Heart left ventricle (tissue), 16 donors: ENCODE measurements around the gene SMYD4. TPM values are rescaled to one million over a fixed set of nuclear protein-coding genes. Genes with fewer than 3 reads are reported as not detected.

Experiments used
- ATAC-seq, 4 donors: fragments of 200-7000 bp; cut with Tn5 transposase; one replicate each; pipeline ENCODE4 v1.9.1; 2020 to 2022; ENCODE audit warnings: moderate library complexity in 4 of 4, mild to moderate bottlenecking in 3 of 4, moderate number of reproducible peaks in 1 of 4
- DNase-seq, 5 donors: peaks; one replicate each; pipeline ENCODE4 v3.0.0-alpha.2; 2020
- H3K27ac ChIP-seq, 12 donors: fragments of 200-600 bp; sonication (generic) in 4 of 12; one replicate each; pipeline versions ENCODE4 v1.5.0 to v1.8.0; 2016 to 2022; ENCODE audit warnings: mild to moderate bottlenecking in 2 of 12
- H3K27me3 ChIP-seq, 9 donors: fragments of 200-600 bp; sonication (generic) in 2 of 9; one replicate each; pipeline versions ENCODE4 v1.5.1 to v1.8.0; 2016 to 2022; ENCODE audit warnings: mild to moderate bottlenecking in 3 of 9
- H3K36me3 ChIP-seq, 9 donors: fragments of 200-600 bp; sonication (generic) in 2 of 9; one replicate each; pipeline versions ENCODE4 v1.5.0 to v1.8.0; 2018 to 2022; ENCODE audit warnings: mild to moderate bottlenecking in 2 of 9
- H3K4me1 ChIP-seq, 12 donors: fragments of 200-600 bp; sonication (generic) in 4 of 12; one replicate each; pipeline versions ENCODE4 v1.5.0 to v1.8.0; 2016 to 2022; ENCODE audit warnings: mild to moderate bottlenecking in 3 of 12
- H3K4me3 ChIP-seq, 12 donors: fragments of 200-600 bp; sonication (generic) in 4 of 12; one replicate each; pipeline versions ENCODE4 v1.5.0 to v1.8.0; 2017 to 2022; ENCODE audit warnings: mild to moderate bottlenecking in 9 of 12, moderate library complexity in 4 of 12
- H3K9me3 ChIP-seq, 12 donors: fragments of 200-600 bp; sonication (generic) in 4 of 12; one replicate each; pipeline versions ENCODE4 v1.5.0 to v1.8.0; 2016 to 2022; ENCODE audit warnings: mild to moderate bottlenecking in 1 of 12
- POLR2A ChIP-seq, 2 donors: fragments of 450-650 bp; IDR thresholded peaks; one replicate each; pipeline ENCODE4 v1.6.1; 2017; ENCODE audit warnings: antibody characterized with exemption in 2 of 2, mild to moderate bottlenecking in 2 of 2, moderate library complexity in 2 of 2
- WGBS, 4 donors: extraction: QIAGEN DNeasy Blood & Tissue Kit in 2 of 4; methylation state at CpG; one replicate each; pipeline versions ENCODE4 v1.1.5 to v1.1.7; 2013 to 2018; 5-methylcytosine and 5-hydroxymethylcytosine counted together
- intact Hi-C, 10 donors: fragments of 100-400 bp; cut with DNase I; formaldehyde crosslinking; loops; one replicate each; pipeline versions ENCODE4 v1.11.1 to v1.14.2; 2022
- long read RNA-seq, 3 donors: library from polyadenylated mRNA; unstranded; transcript quantifications; one replicate each; pipeline ENCODE4 v2.0.0, GENCODE V29; 2020 to 2021
- polyA plus RNA-seq, 2 donors: library from polyadenylated mRNA; stranded (reverse); fragments of 200-250 nt; gene quantifications; one replicate each; pipeline ENCODE4 v1.2.3, GENCODE V29; 2013
- total RNA-seq, 9 donors: library from RNA; depleted of rRNA in 2 of 9; stranded (reverse); fragments of >200 nt in 2 of 9; fragmentation: NEBNext Ultra II Directional in 3 of 9; extraction: Animal tissue kit (Norgen Biotek cat#: 25700) in 3 of 9; gene quantifications; one replicate each; pipeline versions ENCODE4 v1.1.0 to v1.2.4, GENCODE V29; 2016 to 2023
- TF ChIP-seq, protein P1 (sequence below), 12 donors: fragments of 200-600 bp; sonication (generic) in 4 of 12; IDR thresholded peaks; one replicate each; pipeline versions ENCODE4 v1.5.0 to v1.8.0; 2018 to 2022; ENCODE audit warnings: antibody characterized with exemption in 12 of 12, mild to moderate bottlenecking in 5 of 12
- donor health status: ischemic (EF 13 %, LVEDD 7.1; RV severe dilation, severe dysfunction).
- donor health status: healthy with polysubstance abuse.
- donor health status: DM: no; HTN: yes; CAD: no.
- donor health status: DM: no; HTN: no; CAD: no.
- donor health status: ischemic (EF 25% LVEDD 6.9; RV normal size, moderate dysfunction).
- donor health status: ischemic (EF 25% LVEDD 5.7; RV mildly dilated, moderate dysfunction).
- donor health status: healthy.
- donor health status: DM: yes; HTN: yes; CAD: no.
- donor health status: ischemic (EF 35%, LVEDD 5.7; RV mildly dilated, moderate dysfunction).
- donor health status: nonischemic (EF 11% LVEDD 7.7; RV severe dilation, severe dysfunction).
- donor health status: DM: yes; HTN: yes; CAD: no.
- donor health status: PGD.
- donor health status: ischemic (EF 29% LVEDD 5.4; RV normal size, mild dysfunction).
- donor health status: nonischemic (EF 23%, LVEDD 6.1; RV moderate dilation, normal function).

SMYD4 gene, protein sequence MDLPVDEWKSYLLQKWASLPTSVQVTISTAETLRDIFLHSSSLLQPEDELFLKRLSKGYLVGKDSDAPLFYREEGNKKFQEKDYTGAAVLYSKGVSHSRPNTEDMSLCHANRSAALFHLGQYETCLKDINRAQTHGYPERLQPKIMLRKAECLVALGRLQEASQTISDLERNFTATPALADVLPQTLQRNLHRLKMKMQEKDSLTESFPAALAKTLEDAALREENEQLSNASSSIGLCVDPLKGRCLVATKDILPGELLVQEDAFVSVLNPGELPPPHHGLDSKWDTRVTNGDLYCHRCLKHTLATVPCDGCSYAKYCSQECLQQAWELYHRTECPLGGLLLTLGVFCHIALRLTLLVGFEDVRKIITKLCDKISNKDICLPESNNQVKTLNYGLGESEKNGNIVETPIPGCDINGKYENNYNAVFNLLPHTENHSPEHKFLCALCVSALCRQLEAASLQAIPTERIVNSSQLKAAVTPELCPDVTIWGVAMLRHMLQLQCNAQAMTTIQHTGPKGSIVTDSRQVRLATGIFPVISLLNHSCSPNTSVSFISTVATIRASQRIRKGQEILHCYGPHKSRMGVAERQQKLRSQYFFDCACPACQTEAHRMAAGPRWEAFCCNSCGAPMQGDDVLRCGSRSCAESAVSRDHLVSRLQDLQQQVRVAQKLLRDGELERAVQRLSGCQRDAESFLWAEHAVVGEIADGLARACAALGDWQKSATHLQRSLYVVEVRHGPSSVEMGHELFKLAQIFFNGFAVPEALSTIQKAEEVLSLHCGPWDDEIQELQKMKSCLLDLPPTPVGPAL
- total RNA-seq (10 to 100 TPM in 3 of 9 donors, 1 to 10 TPM in 6; 5.2 to 15.9 (median 8.3) TPM), polyA plus RNA-seq (1 to 10 TPM; 5.6 to 6.5 TPM)
- long read RNA-seq, donor 1, full-length matches to known transcripts = 6 of 8 reads
- long read RNA-seq, donor 1, partial matches to known transcripts = 1 of 8 reads
- long read RNA-seq, donor 1, other reads (novel, unspliced or antisense) = 1 of 8 reads
- long read RNA-seq, donor 2, full-length matches to known transcripts = 38 of 43 reads
- long read RNA-seq, donor 2, partial matches to known transcripts = 4 of 43 reads
- long read RNA-seq, donor 2, other reads (novel, unspliced or antisense) = 1 of 43 reads
- long read RNA-seq, donor 3, full-length matches to known transcripts = 10 of 12 reads
- long read RNA-seq, donor 3, partial matches to known transcripts = 1 of 12 reads
- long read RNA-seq, donor 3, other reads (novel, unspliced or antisense) = 1 of 12 reads

DNA sequence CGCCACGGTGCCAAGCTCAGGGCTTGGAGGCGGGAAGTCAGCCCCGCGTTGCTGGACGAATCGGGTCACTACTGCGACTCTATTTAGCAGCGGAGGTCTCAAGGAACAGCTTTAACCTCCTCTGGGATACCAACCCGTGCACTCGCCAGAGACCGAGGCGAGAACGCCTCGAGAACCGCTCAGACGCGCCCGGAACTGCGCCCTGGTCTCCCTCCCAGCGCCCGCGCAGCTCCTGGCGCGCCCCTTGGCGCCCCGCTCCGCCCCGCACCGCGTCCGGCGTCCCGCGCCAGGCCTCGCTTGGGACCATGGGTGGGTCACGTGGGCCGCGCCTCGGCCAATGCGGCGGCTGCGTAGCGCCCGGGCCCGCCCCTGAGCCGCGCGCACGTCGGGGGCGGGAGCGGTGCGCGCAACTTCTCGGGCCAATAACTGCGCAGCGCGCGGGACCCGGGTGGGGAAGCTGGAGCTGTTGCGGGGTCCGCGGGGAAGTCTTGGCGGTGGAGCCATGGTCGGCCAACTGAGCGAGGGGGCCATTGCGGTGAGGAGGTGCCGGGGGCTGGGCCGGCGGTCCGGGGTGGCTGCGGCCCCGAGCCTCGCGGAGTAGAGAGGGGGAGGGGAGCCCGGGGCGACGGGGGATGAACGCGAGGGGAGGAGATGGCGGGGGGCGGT is at the start of gene SMYD4, which contains the start of gene RPA1:
Gene SMYD4 (minus strand): TSS at position 311 of the 666 bp plus-strand sequence. CDS start 1,908 bp downstream, outside the sequence.
Gene RPA1 (plus strand): TSS at position 414 of the 666 bp plus-strand sequence. CDS start 89 bp downstream, at position 503.
- peaks cover 0 to 42% (median 14%) of the 10 kb centered on the region in 12 donors for H3K4me1 ChIP-seq
- H3K27ac ChIP-seq = peak within 1 kb of the TSS in 11 of 12 donors; percentile 75 to 91 (median 87)
- intact Hi-C loops = no loop called here
- H3K36me3 ChIP-seq = peaks cover 0 to 47% (median 34%) of the 10 kb centered on the region in 9 donors
- H3K27me3 ChIP-seq = no peaks in the 10 kb centered on the region
- H3K4me3 ChIP-seq = peak within 1 kb of the TSS; percentile 46 to 97 (median 82)
- peak; percentile 55 to 77 for TF ChIP-seq POLR2A (IDR thresholded peaks at IDR 0.05)
- TF ChIP-seq, protein P1, sequence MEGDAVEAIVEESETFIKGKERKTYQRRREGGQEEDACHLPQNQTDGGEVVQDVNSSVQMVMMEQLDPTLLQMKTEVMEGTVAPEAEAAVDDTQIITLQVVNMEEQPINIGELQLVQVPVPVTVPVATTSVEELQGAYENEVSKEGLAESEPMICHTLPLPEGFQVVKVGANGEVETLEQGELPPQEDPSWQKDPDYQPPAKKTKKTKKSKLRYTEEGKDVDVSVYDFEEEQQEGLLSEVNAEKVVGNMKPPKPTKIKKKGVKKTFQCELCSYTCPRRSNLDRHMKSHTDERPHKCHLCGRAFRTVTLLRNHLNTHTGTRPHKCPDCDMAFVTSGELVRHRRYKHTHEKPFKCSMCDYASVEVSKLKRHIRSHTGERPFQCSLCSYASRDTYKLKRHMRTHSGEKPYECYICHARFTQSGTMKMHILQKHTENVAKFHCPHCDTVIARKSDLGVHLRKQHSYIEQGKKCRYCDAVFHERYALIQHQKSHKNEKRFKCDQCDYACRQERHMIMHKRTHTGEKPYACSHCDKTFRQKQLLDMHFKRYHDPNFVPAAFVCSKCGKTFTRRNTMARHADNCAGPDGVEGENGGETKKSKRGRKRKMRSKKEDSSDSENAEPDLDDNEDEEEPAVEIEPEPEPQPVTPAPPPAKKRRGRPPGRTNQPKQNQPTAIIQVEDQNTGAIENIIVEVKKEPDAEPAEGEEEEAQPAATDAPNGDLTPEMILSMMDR (IDR thresholded peaks at IDR 0.05) = no peak
- DNase-seq (peak; percentile 89 to 94 (median 91)), ATAC-seq (peak; percentile 98 to 100 (median 100))
- 0 to 1% (median 1%) methylated on average over 14 to 83 of the region's 83 CpGs for WGBS, 4 donors
- no peaks in the 10 kb centered on the region for H3K9me3 ChIP-seq

- Histone ChIP-seq H3K4me1 (peaks cover 0 to 10% (median 1%) of the 10 kb centered on the region in 12 donors), H3K27ac (no peak overlapping the region), H3K36me3 (peaks cover 0 to 95% (median 89%) of the 10 kb centered on the region in 9 donors), H3K4me3 (no peak overlapping the region), H3K9me3 (no peaks in the 10 kb centered on the region), H3K27me3 (no peaks in the 10 kb centered on the region)
- no peak for TF ChIP-seq POLR2A (IDR thresholded peaks at IDR 0.05)
- TF ChIP-seq, protein P1 (IDR thresholded peaks at IDR 0.05) = no peak
- intact Hi-C loops = no loop called here
- ATAC-seq (peak in 3 of 4 donors; percentile 48 to 66 (median 60)), DNase-seq (peak in 2 of 5 donors; percentile 38 to 44)
- 74 to 82% (median 77%) methylated on average over 16 to 17 of the region's 17 CpGs for WGBS, 4 donors
Observed at GRCh38 chr17:1878419-1879121, 48.9 kb upstream of the SMYD4 start.

GRCh38 chr17:1875597-1875996 is 45.9 kb upstream of the SMYD4 start:
- DNase-seq (no peak), ATAC-seq (no peak)
- 92 to 97% (median 93%) methylated on average over 4 of the region's 4 CpGs for WGBS, 4 donors
- peaks cover 0 to 98% (median 85%) of the 10 kb centered on the region in 9 donors for H3K36me3 ChIP-seq
- no peak overlapping the region for H3K27ac ChIP-seq
- H3K4me1 ChIP-seq = peaks cover 0 to 14% (median 0%) of the 10 kb centered on the region in 12 donors
- intact Hi-C loops = no loop called here
- no peak for TF ChIP-seq POLR2A (IDR thresholded peaks at IDR 0.05)
- TF ChIP-seq, protein P1 (IDR thresholded peaks at IDR 0.05) = no peak
- no peaks in the 10 kb centered on the region for H3K9me3 ChIP-seq
- H3K27me3 ChIP-seq = no peaks in the 10 kb centered on the region
- no peak overlapping the region for H3K4me3 ChIP-seq
